GM18868 (cell line): ENCODE data around the gene MARCKS.

ENCODE experiments used
- ATAC-seq: cut with Tn5 transposase; IDR thresholded peaks from one replicate; pipeline ENCODE4 v1.9.1; 2021; ENCODE audit warnings: mild to moderate bottlenecking, moderate library complexity; ENCODE audit not compliant: unreplicated experiment

MARCKS gene

GRCh38 chr6:113848811-113849210 lies 8.3 kb upstream of the MARCKS start:
- ATAC-seq = no peak

- no peak for ATAC-seq
These were observed 3.9 kb upstream of the MARCKS start for GRCh38 chr6:113853252-113853651.

- ATAC-seq = peak; percentile 28
These were observed 2.3 kb upstream of the MARCKS start for GRCh38 chr6:113854531-113855499.

GRCh38 chr6:113855500-113856374 lies 1.4 kb upstream of the MARCKS start:
- ATAC-seq = no peak

GRCh38 chr6:113856375-113856624 lies 845 bp upstream of the MARCKS start:
- no peak for ATAC-seq

- ATAC-seq = no peak
These were observed 673 bp downstream of the MARCKS start for GRCh38 chr6:113857556-113858479.

- ATAC-seq = peak; percentile 77
These were observed 1.6 kb downstream of the MARCKS start for GRCh38 chr6:113858480-113859348.

- no peak for ATAC-seq
These were observed 2.4 kb downstream of the MARCKS start for GRCh38 chr6:113859349-113860180.

- no peak for ATAC-seq
These were observed 3.2 kb downstream of the MARCKS start for GRCh38 chr6:113860181-113860955.

GRCh38 chr6:113862112-113862511 lies 5.0 kb downstream of the MARCKS start:
- no peak for ATAC-seq

- no peak for ATAC-seq
These were observed 13.8 kb downstream of the MARCKS start for GRCh38 chr6:113870917-113871316.

- no peak for ATAC-seq
These were observed 14.8 kb downstream of the MARCKS start for GRCh38 chr6:113871975-113872374.

GRCh38 chr6:113873043-113873667 lies 16.0 kb downstream of the MARCKS start:
- ATAC-seq = peak; percentile 97

- ATAC-seq = no peak
These were observed 18.3 kb downstream of the MARCKS start for GRCh38 chr6:113875470-113875869.

GRCh38 chr6:113876695-113877094 lies 19.6 kb downstream of the MARCKS start:
- no peak for ATAC-seq

GRCh38 chr6:113879186-113880096 lies 22.3 kb downstream of the MARCKS start:
- ATAC-seq = peak; percentile 100
